Stimulated activated CD4-positive, alpha-beta T cell treated with anti-CD3 and anti-CD28 coated beads, Interleukin-4, amount 100 ng/mL, for 48 hours (primary cell): ENCODE data around the gene LARP6.

ENCODE experiments used
- DNase-seq, 2 donors: peaks; one replicate each; pipeline ENCODE4 v3.0.0-alpha.2; 2020; ENCODE audit warnings: low read depth in 2 of 2

The LARP6 gene

GRCh38 chr15:70796516-70797310 is 57.2 kb downstream of the LARP6 start:
- no peak for DNase-seq

GRCh38 chr15:70795311-70795665 is 58.7 kb downstream of the LARP6 start:
- DNase-seq: no peak

GRCh38 chr15:70794596-70795310 is 59.2 kb downstream of the LARP6 start:
- DNase-seq: no peak

GRCh38 chr15:70793694-70794093 is 60.3 kb downstream of the LARP6 start:
- no peak for DNase-seq

- DNase-seq: no peak
Measured at GRCh38 chr15:70792171-70792573, 61.8 kb downstream of the LARP6 start.

- DNase-seq: no peak
Measured at GRCh38 chr15:70791259-70791658, 62.7 kb downstream of the LARP6 start.

GRCh38 chr15:70789213-70789612 is 64.7 kb downstream of the LARP6 start:
- DNase-seq: no peak

GRCh38 chr15:70788114-70789049 is 65.6 kb downstream of the LARP6 start:
- no peak for DNase-seq

- DNase-seq: no peak
Measured at GRCh38 chr15:70786996-70787395, 67.0 kb downstream of the LARP6 start.

- no peak for DNase-seq
Measured at GRCh38 chr15:70783610-70784022, 70.3 kb downstream of the LARP6 start.

GRCh38 chr15:70783041-70783440 is 70.9 kb downstream of the LARP6 start:
- no peak for DNase-seq

GRCh38 chr15:70781236-70781635 is 72.7 kb downstream of the LARP6 start:
- no peak for DNase-seq
